GM21723 (cell line): ENCODE measurements around the gene NECAB2.
A peak's percentile ranks its signal among the peaks of the same experiment; 100 is the strongest.

ENCODE experiments used
- ATAC-seq: cut with Tn5 transposase; IDR thresholded peaks from one replicate; pipeline ENCODE4 v1.9.1; 2021; ENCODE audit warnings: mild to moderate bottlenecking, moderate library complexity; ENCODE audit not compliant: unreplicated experiment

The NECAB2 gene

DNA sequence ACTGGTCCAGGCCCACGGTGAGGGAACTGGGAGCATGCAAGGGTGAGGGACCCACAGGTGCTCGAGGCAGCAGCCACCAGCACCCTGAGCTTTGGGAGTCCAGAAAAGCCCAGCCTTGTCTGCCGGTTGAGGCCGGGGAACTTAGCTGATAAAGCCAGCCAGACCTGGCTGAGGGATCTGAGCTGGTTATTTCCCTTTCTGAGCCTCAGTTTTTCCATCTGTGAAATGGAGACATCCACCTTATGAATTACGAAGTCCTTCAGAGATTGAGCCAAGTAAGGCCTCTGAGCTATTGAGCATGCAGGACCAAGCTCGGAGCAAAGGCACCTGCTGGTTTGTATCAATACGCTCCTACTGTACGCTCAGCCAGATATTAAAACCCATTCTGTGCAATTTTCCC, 13.8 kb downstream of the NECAB2 start:
- no peak for ATAC-seq

DNA sequence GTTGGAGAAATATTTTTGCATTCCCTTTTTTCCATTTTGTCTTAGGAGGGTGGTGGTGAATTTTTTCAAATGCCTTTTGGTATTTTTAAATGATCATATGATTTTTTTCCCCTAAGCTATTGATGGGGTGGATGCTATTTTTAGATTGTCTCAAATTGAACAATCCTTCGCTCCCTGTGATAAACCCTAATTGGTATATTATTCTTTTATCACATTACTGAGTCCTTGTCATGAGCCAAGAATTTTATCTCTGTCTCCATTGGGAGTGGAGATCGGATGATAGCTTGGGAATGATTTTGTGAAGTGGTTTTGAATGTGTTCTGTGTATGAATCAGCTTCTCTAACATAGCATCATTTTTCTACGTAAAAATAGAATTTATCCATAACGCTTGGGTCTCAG, 15.4 kb downstream of the NECAB2 start:
- ATAC-seq = no peak

DNA sequence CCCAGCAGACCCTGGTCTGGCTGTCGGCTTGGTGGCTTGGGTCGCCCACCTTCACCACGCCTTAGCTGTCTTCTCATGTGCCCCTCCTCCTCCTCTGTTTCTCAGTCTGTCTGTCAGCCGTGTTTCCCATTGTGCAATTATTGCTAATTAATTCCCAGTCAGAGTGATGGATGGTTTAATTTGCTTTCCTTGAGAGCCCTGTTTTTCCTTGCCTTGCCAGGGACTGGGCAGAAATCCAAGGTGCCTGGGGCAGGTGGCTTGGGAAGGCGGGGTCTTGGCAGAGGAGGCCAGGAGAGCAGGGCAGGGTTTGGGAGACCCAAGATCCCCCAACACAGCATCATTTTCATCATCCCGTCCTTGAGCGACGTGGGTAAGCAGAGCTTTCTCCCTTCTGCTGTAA, 21.3 kb downstream of the NECAB2 start:
- no peak for ATAC-seq

DNA sequence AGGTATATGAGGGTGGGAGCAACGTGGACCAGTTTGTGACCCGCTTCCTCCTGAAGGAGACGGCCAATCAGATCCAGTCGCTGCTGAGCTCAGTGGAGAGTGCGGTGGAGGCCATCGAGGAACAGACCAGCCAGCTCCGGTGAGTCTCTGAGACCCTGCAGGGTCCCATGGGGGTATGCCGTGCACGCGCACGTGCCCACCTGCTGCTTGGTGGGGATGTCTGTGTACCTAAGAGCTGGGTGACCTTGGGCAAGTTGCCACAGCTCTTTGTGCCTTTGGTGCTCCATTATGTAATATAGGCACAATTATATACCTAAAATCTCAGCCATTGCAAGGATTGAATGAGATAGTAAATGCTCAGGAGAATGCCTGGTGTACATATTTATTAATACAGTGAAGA, 22.4 kb downstream of the NECAB2 start:
- ATAC-seq = no peak

DNA sequence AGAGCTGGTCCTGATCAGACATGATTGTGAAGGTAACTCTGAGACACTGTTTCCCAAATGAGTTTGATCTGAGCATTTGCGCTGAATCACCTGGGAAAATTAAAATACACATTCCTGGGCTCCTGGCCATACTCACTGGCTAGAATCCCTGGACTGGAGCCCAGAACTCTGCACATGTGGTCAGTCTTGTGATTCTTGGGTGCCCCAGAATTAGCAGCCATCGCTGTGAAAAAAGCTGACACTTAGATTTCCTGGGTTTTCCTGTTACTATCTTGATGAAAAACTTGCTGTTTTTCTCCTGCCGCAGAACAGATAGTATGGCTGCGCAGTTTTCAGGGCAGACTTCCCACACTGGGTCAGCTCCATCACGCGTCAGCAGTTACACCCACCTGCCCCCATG, 24.6 kb downstream of the NECAB2 start:
- ATAC-seq = no peak

DNA sequence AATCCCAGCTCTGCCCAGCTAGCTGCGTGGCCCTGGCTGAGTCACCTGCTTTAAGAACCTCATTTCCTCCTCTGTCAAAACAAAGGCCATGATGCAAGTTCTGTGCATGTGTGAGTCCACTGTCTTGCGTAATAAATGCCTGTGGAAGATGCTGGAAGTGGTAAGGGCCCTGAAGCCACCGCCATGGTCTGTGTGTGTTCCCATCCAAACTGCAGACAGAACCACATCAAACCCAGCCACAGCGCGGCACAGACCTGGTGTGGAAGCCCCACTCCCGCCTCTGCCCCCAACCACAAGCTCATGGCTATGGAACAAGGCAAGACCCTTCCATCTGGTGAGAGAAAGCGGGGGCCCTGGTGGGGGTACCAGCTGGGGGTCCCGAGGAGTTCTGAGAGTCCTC, 26.0 kb downstream of the NECAB2 start:
- no peak for ATAC-seq

DNA sequence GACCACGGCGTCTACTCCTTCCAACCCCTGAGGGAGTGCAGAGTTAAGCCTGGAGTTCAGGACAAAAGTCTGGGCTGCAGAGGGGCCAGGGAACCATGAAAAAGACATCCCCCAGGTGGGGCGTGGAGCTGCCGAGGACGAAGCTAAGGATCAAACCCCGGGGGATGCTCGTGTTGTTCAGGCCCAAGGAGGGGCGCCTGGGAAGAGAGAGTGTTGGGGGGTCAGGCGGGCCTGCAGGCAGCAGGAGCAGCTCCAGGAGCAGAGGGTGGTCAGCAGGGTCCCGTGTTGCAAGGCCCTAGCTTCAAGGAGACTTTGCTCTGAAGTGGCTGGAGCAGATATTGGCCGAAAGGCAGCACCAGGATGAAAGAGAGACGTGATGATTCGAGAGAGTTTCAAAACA, 26.7 kb downstream of the NECAB2 start:
- no peak for ATAC-seq

DNA sequence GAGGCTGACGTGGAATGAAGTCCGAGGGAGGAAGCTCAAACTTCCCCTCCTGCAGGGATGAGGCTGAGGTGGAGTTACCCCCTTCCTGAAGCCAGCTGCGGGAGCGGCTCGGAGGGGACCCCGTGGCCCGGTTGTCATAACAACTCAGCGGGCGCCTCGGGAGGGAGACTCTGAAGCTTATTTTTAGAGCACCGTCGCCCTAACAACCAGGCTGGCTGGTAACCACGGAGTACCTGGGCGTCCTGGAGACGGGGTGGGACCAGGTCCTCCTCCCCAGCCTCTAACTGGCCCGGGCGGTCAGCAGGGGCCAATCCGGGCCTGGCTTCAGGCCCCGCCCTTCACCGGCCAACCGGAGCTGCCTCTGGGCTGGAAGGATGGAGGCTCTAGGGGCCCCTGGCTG, 27.7 kb downstream of the NECAB2 start:
- no peak for ATAC-seq

DNA sequence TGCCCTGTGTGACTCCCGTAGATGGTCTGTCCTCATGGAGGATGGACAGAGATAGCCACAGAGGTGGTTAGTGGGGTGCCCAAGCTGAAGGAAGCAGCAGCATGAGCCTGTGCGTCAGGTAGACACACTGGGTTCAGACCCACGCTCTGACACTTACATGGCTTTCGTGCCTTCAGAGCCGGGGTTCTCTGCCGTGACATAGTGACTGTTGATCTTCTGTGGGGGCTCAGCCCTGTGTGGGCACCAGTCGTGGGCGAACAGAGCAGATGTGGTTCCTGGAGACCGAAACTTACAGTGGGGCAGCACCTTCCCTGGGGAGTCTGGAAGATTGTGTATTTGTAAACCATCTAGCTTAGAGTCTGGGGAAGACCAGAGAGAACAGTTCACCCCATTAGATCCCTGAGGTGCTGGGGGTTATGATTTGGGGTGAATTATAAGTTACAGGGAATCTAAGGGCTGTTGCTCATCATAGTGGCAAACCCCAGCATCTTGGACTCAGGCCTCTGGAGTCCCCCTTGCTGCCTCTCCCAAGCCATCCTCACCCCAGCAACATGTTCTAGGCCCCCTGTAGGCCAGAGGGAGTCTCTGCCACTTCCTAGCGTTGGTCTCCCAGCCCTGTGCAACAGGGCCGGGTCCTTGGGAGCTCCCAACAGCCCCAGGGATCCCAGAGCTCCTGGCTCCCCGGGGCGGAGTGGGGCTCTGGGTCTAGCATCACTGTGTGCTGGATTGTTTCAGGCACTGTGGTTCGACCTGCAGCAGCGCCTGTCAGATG, 28.6 kb downstream of the NECAB2 start:
- no peak for ATAC-seq

DNA sequence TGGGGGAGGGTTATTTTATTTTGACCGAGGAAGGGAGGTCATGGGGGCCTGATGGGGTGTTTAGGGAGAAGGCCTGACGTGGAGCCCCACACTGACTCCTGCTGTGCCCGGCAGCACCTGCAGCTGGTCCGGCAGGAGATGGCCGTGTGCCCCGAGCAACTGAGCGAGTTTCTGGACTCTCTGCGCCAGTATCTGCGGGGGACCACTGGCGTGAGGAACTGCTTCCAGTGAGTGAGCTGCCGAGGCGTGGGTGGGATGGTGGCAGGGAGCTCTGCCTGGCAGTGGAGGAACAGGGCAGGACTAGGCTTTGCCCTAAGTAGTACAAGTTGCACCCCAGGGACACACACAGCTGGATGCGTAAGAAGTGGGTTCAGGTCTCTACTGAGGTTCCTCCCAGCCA, 30.0 kb downstream of the NECAB2 start:
- ATAC-seq = no peak

DNA sequence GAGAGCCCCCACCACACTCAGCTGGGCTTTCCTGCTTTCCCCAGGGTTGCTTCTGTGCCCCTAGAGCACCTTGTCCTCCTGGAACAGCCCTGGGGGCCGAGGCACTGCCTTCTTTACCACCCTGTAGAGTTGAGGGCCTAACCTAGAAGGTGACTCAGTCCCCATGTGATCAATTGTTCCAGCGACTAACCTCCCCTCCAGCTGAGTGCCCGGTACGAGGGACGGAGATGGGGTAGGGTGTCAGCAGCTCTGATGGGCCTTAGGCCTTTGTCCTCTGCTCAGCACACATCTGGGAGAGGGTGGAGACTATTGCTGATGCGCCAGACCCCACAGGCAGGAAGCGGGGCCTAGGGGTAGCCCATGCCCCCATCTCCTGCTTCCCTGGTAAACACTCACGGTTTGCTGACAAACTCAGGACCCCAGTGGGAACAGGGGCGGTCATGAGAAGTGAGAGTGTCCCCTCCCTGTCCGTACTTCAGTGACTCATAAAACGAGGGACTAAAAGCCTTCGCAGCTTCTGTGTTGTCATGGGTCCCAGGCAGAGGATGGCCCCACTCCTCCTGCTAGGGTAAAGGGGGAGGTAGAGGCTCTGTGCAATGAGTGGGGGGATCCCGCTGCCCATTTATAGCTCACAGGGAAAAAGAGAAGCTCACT, 33.1 kb downstream of the NECAB2 start:
- no peak for ATAC-seq

DNA sequence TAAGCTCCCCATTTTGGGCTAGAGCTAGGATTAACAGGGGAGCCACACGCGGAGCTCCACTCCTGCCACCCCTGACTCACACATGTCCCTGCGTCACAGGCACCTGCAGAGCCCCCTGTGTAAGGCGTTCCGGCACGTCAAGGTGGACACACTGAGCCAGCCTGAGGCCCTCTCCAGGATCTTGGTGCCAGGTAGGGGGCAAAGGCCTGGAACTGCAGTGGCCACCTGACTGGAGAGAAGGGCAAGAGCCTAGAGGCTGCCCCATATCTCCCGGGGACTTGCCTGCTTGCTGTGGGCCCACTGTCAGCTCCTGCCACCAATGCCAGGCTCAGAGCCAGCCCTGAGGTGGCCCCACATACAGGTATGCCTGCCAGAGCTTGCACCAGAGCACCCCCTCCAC, 33.7 kb downstream of the NECAB2 start:
- no peak for ATAC-seq

DNA sequence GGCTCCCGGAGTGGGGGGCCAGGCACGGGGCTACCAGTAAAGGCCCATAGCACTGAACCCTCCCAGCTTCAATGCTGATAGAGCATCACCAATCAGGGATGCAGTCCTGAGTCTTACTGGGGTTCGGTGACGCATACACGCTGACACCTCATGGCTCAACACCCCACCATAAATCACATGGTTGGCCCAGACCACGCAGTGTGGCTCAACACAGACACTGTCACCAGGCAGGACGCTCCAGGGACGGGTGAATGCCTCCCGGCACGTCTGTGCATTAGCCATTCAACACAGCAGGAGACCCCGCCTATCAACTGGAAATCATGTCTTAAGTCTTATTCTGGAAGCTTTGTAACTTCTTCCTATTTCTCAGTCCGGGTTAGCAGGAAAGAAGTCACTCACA, 35.0 kb downstream of the NECAB2 start:
- ATAC-seq = no peak

DNA sequence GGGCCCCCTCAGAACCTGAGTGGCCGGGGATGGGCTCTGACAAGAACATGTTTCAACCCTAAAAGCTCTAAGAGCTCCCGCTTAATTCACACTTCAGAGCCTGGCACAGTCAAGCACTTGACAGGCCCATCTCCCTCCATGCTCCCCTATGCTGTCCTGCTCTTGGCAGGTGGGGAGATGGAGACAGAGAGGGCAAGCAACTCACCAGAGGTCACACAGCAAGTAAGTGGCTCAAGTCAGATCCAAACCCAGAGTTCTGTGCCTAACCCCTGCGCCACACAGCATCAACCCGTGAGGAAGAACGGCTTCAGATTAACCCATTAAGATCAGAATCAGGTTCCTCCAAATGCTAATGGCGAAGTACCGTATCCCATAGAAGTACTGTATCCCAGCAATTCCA, 36.4 kb downstream of the NECAB2 start:
- ATAC-seq = no peak

DNA sequence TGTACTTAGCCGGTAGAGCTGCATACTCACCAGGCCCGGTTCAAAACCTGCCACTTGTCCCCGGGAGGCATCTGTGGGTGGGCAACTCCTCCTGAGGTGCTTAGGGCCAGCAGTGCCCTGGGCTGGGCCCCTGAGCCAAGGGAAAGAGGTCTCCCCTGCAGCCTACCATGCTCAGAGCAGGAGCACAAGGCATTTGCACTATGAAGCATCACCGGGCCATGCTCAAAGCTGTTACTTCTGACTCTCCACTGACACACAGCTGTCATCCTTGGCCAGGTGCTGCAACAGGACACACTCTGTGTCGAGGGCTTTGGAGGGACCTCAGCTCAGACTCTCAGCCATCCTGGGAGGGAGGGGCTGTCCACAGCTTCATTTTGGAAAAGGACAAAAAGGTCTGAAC, 37.3 kb downstream of the NECAB2 start:
- ATAC-seq = no peak

DNA sequence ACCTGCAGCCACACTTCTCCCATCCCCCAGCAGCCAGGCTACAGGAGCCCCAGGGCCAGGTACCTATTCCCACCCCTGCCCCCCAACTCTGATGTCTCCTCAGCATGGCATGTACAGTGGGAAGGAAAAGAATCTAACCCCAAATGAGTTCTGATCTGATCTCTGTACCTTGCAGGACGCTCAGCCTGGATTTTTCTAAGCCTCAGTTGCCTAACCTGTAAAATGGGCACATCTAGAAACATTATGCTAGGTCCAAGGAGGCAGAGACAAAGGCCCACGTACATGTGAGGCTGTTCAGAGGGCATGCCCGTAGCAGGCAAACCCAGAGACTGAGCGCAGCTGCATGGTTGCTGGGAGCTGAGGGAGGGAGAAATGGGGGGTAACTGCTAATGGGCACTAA, 39.5 kb downstream of the NECAB2 start:
- no peak for ATAC-seq

DNA sequence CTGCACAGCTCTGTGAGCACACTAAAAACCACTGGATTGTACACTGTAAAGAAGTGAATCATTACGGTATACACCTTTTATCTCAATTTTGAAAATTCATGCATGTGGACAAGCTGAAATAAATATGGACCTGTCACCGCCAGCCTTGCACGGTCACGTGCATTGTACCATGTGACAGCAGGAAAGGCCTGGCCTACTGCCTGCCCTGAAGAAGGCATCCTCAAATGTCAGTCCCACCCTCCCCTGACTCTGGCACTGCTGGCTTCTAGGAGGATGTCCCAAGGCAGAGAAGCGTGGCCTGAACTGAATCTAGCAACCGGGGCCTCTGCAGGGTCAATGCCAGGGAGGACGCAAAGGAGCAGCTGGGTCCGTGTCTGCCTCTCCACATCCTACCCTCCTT, 39.9 kb downstream of the NECAB2 start:
- ATAC-seq = no peak

DNA sequence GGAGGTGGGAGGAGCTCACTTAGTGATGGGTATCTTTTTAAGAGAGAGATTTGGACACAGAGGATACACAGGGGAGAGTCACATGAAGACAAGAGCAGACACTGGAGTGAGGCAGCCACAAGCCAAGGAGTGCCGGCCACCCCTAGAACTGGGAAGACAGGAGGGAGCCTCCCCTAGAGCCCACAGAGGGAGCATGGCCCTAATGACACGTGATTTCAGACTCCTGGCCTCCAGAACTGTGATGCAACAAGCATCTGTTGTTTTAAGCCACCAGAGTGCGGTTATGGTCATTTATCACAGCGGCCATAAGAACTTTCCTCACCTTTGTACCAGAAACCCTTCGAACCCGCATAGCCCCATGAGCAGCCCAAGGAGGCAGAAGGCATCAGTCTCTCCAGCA, 41.2 kb downstream of the NECAB2 start:
- no peak for ATAC-seq

DNA sequence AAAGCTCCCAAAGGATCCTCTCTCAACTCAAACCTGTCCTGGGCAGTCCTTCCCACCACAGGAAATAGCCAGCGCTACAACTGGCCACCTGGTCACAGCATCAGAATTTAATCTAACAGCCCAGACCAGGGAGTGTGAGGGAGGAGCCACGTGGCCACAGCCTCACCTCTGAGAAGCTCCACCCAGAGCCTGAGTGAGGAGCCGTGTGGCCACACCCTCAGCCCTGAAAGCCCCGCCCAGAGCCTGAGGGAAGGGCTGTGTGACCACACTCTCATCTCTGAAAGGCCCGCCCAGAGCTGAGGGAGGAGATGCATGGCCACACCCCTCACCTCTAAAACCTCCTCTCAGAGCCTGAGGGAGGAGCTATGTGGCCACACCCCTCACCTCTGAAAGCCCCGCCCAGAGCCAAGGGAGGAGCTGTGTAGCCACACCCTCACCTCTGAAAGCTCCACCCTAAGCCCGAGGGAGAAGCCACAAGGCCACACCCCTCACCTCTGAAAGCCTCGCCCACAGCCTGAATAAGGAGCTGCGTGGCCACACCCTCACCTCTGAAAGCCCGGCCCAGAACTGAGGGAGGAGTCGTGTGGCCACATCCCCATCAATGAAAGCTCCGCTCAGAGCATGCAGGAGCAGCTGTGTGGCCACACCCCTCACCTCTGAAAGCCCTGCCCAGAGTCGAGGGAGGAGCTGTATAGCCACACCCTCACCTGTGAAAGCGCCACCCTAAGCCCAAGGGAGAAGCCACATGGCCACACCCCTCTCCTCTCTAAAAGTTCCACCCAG, 45.9 kb downstream of the NECAB2 start:
- ATAC-seq = peak; percentile 87

DNA sequence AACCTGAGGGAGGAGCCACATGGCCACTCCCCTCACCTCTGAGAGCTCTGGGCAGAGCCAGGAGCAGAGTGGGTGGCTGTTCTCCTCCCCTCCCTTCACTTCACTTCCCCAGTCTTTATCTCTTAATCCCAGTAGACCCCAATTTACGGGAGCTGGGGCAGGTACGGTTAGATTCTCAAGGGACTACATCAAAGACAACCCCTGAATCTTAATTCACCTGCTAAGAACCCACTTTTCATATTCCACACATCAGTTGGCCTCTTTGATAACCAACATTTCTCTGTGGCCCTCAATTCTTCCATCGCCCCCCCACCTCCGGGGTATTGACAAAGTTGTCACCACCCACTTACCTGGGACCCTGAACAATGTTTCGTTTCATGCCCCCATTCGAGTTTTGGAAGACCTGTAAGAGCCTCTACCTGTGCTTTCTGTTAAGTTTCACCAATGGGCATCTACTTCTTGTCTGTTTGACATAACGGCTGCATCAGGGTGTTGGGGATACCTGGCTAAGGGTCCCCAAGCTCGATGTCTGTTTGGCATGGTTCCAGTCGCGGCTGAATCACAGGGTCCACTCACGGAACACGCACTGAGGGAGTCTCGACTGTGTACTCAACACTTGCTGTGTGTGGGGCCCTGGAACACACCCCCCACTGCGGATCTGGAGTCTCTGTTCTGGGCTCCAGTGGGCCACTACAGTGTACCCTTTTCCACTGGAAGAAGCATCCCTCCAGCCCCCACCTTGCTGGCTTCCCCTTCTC, 46.7 kb downstream of the NECAB2 start:
- no peak for ATAC-seq

DNA sequence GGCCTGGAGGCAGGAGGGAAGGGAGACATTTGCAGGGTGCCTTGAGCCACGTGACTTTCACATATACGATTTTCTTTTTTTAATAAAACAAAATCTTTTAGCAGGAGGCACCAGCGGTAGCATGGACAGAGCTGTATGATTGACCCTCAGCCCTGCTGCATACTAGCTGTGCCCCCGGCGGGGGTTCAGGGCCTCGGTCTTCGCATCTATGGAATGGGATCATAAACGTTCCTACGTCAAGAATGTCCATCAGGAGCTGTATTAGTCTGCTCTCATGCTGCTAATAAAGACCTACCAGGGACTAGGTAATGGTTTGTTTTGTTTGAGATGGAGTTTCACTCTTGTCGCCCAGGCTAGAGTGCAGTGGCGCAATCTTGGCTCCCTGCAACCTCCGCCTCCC, 47.4 kb downstream of the NECAB2 start:
- no peak for ATAC-seq
